GM12878 (cell line): ENCODE results near the gene BAIAP2L1. TPM values are rescaled to one million over a fixed set of nuclear protein-coding genes. Genes with fewer than 3 reads are reported as not detected.

ENCODE experiments used
- ATAC-seq: fragments of 200-7000 bp; cut with Tn5 transposase; 3 replicates; pipeline ENCODE4 v1.9.1; 2020; ENCODE audit warnings: mild to moderate bottlenecking, moderate library complexity
- BruUV-seq: library from RNA; stranded (reverse); fragments of 400-500 nt; replicated peaks from 2 replicates; lab custom pipeline; 2021; lab: Mats Ljungman, UMichigan
- CTCF ChIA-PET: fragments of 300-600 bp; sonication (Branson Sonifier 250); formaldehyde crosslinking; extraction: SDS; loops from one replicate; lab custom pipeline; 2021; ENCODE audit warnings: inconsistent platforms; lab: Yijun Ruan, JAX
- POLR2A ChIA-PET: fragments of 350-600 bp; formaldehyde crosslinking; extraction: SDS; loops from one replicate; lab custom pipeline; 2021; ENCODE audit warnings: inconsistent platforms; lab: Charles Lee
- RAD21 ChIA-PET: fragments of 300-600 bp; sonication (Branson Sonifier 250); formaldehyde crosslinking; loops from one replicate; lab custom pipeline; 2023; ENCODE audit warnings: antibody characterized with exemption; ENCODE audit not compliant: unreplicated experiment; lab: Charles Lee
- SMC1A ChIA-PET: fragments of 300-600 bp; sonication (Branson Sonifier 250); formaldehyde crosslinking; loops from one replicate; lab custom pipeline; 2023; ENCODE audit not compliant: unreplicated experiment, uncharacterized antibody; lab: Charles Lee
- DNase-seq: peaks from one replicate; pipeline ENCODE4 v3.0.0-alpha.2; 2011; ENCODE audit warnings: low read depth, low spot score
- FAIRE-seq: peaks from 3 replicates; lab custom pipeline; 2011; peaks lifted over from hg19 to GRCh38; lab: Jason Lieb, UNC
- H2AFZ ChIP-seq: 2 replicates; pipeline ENCODE4 v1.6.0; 2011; ENCODE audit warnings: low read depth, low read length, control low read depth; ENCODE audit not compliant: control insufficient read depth
- H3K27ac ChIP-seq: 2 replicates; pipeline ENCODE4 v1.5.1; 2011; ENCODE audit warnings: control low read depth; ENCODE audit not compliant: control insufficient read depth, insufficient read depth
- H3K27me3 ChIP-seq, 2 experiments: replicated peaks in 1 of 2; 2 replicates each; pipeline versions ENCODE4 v1.6.0 to v1.6.1; 2011; ENCODE audit warnings: low read length in 1 of 2; ENCODE audit not compliant: control insufficient read depth in 2 of 2, insufficient read depth in 2 of 2
- H3K36me3 ChIP-seq, 2 experiments: 2 replicates each; pipeline ENCODE4 v1.5.1; 2011; ENCODE audit warnings: low read length in 1 of 2; ENCODE audit not compliant: control insufficient read depth in 2 of 2, insufficient read depth in 2 of 2
- H3K4me1 ChIP-seq: 2 replicates; pipeline ENCODE4 v1.6.1; 2011; ENCODE audit warnings: mild to moderate bottlenecking, low read length, moderate library complexity, mixed read lengths; ENCODE audit not compliant: control insufficient read depth, insufficient read depth
- H3K4me2 ChIP-seq: 2 replicates; pipeline ENCODE4 v1.6.0; 2011; ENCODE audit warnings: control low read depth; ENCODE audit not compliant: control insufficient read depth, insufficient read depth
- H3K4me3 ChIP-seq: fragments of 200-600 bp; sonication (generic); 2 replicates; pipeline ENCODE4 v1.5.1; 2016
- H3K79me2 ChIP-seq: 2 replicates; pipeline ENCODE4 v1.6.0; 2011; ENCODE audit warnings: low read length; ENCODE audit not compliant: control insufficient read depth, insufficient read depth
- H3K9ac ChIP-seq: 2 replicates; pipeline ENCODE4 v1.8.0; 2011; ENCODE audit warnings: low read length, control low read depth, mixed read lengths; ENCODE audit not compliant: control insufficient read depth, insufficient read depth
- H3K9me3 ChIP-seq: replicated peaks from 3 replicates; pipeline ENCODE4 v1.5.1; 2011; ENCODE audit warnings: mild to moderate bottlenecking, low read length; ENCODE audit not compliant: control insufficient read depth, insufficient read depth
- H4K20me1 ChIP-seq: 2 replicates; pipeline ENCODE4 v1.6.0; 2011; ENCODE audit not compliant: control insufficient read depth, insufficient read depth
- ASH2L ChIP-seq: fragments of 300-600, 200-600 bp; sonication (generic); IDR thresholded peaks from 2 replicates; pipeline ENCODE4 v1.6.1; 2017; ENCODE audit warnings: low read depth, mild to moderate bottlenecking, borderline replicate concordance
- E2F8 ChIP-seq: fragments of 450-650 bp; IDR thresholded peaks from 2 replicates; pipeline ENCODE4 v1.6.1; 2018; ENCODE audit warnings: mild to moderate bottlenecking, low read depth, moderate library complexity; ENCODE audit not compliant: partially characterized antibody
- NR2C1 ChIP-seq: fragments of 450-650 bp; IDR thresholded peaks from 2 replicates; pipeline ENCODE4 v1.6.1; 2017; ENCODE audit warnings: antibody characterized with exemption, mild to moderate bottlenecking, moderate library complexity
- POU2F2 ChIP-seq: IDR thresholded peaks from 3 replicates; pipeline ENCODE4 v1.6.1; 2011; ENCODE audit warnings: low read depth, mild to moderate bottlenecking, low read length, borderline replicate concordance
- RUNX3 ChIP-seq: IDR thresholded peaks from 2 replicates; pipeline ENCODE4 v1.6.1; 2012; ENCODE audit warnings: low read length, inconsistent platforms
- SRF ChIP-seq, 2 experiments: IDR thresholded peaks; 2 replicates each; pipeline ENCODE4 v1.6.1; 2011; ENCODE audit warnings: low read depth in 2 of 2, low read length in 2 of 2, mild to moderate bottlenecking in 1 of 2, moderate library complexity in 1 of 2
- WGBS: methylation state at CpG from one replicate; pipeline ENCODE4 v1.1.6; 2016; ENCODE audit warnings: low lambda C conversion rate; ENCODE audit not compliant: insufficient replicate concordance, insufficient coverage; ENCODE audit errors: missing lambda C conversion rate; 5-methylcytosine and 5-hydroxymethylcytosine counted together
- in situ Hi-C: fragments of 300-500 bp; cut with MboI; formaldehyde crosslinking; loops from 9 replicates; pipeline ENCODE4 v1.14.3; 2018; ENCODE audit warnings: mixed read lengths
- intact Hi-C: fragments of 100-400 bp; cut with micrococcal nuclease; formaldehyde crosslinking; loops from one replicate; pipeline ENCODE4 v1.14.2; 2022; ENCODE audit not compliant: unreplicated experiment
- polyA plus RNA-seq, 11 experiments: library from polyadenylated mRNA; depleted of rRNA in 4 of 11; unstranded in 6 of 11; stranded (reverse) in 5 of 11; fragments of >200 nt; fragmentation: Nextera tagmentation in 4 of 11; fragmentation: Illumina TruSeq in 1 of 11; extraction: Ambion mirVana in 4 of 11; extraction: Trizol in 1 of 11; gene quantifications; 1 replicate in 1 of 11; 2 replicates in 10 of 11; pipeline versions ENCODE4 v1.2.1 to v1.2.3, GENCODE V29; 2011 to 2016; ENCODE audit warnings: inconsistent platforms in 2 of 11, missing spikeins in 2 of 11, low read depth in 1 of 11
- total RNA-seq, 4 experiments: library from RNA; depleted of rRNA in 3 of 4; stranded (reverse); fragments of >200 nt in 3 of 4; fragmentation: Illumina TruSeq in 1 of 4; extraction: Trizol in 1 of 4; gene quantifications; 2 replicates each; pipeline versions ENCODE4 v1.2.1 to v1.2.3, GENCODE V29; 2013 to 2021

BAIAP2L1 gene
- total and polyA plus RNA-seq, 10 of the 15 experiments (the other 5 are each of a cell fraction or from before 2014, with no cell fraction given) = 8.9 to 60.2 (median 35.7) TPM

- in situ Hi-C loops (no loop called here), intact Hi-C loops (no loop called here)
- no peak for TF ChIP-seq NR2C1
- TF ChIP-seq SRF (IDR thresholded peaks at IDR 0.05; ENCODE audit: low read depth in 2 of 2, low read length in 2 of 2) = no peak
- TF ChIP-seq POU2F2 = no peak
- TF ChIP-seq RUNX3 = no peak
- no peak for TF ChIP-seq ASH2L
- no peak for TF ChIP-seq E2F8
- no peaks in the 10 kb centered on the region for H3K79me2 ChIP-seq
- no TSS peak for BruUV-seq
- H3K4me2 ChIP-seq = no peak overlapping the region
- no peaks in the 10 kb centered on the region for H3K27me3 ChIP-seq
- ATAC-seq (no peak), DNase-seq (no peak), FAIRE-seq (no peak)
- H3K4me1 ChIP-seq = no peaks in the 10 kb centered on the region
- H4K20me1 ChIP-seq = no peaks in the 10 kb centered on the region
- 91% methylated on average over 19 of the region's 19 CpGs for WGBS
- no peak overlapping the region for H3K9ac ChIP-seq
- ChIA-PET RAD21 (no interaction called here), SMC1A (no interaction called here), POLR2A (no interaction called here), CTCF (no interaction called here)
- peaks cover 11 to 23% of the 10 kb centered on the region in 2 experiments; a peak in 3 of 4 replicates for H3K36me3 ChIP-seq
- no peak overlapping the region for H3K4me3 ChIP-seq
- no peaks in the 10 kb centered on the region for H3K9me3 ChIP-seq
- H3K27ac ChIP-seq = no peak overlapping the region
- no peak overlapping the region for H2AFZ ChIP-seq
Measured at GRCh38 chr7:98303176-98303865, 97.6 kb downstream of the BAIAP2L1 start.
